Ascending aorta (tissue), 2 donors: ENCODE results near the gene FYN. TPM values are rescaled to one million over a fixed set of nuclear protein-coding genes. Genes with fewer than 3 reads are reported as not detected.

Source experiments
- DNase-seq, 2 donors: peaks; one replicate each; pipeline ENCODE4 v3.0.0-alpha.2; 2019; ENCODE audit warnings: low spot score in 2 of 2
- H3K27ac ChIP-seq, 2 donors: fragments of 200-600 bp; sonication (generic); one replicate each; pipeline ENCODE4 v1.5.1; 2016 to 2017; ENCODE audit warnings: mild to moderate bottlenecking in 1 of 2
- H3K27me3 ChIP-seq: fragments of 200-600 bp; sonication (generic); one replicate; pipeline ENCODE4 v1.5.1; 2017
- H3K36me3 ChIP-seq, 2 donors: fragments of 200-600 bp; sonication (generic); one replicate each; pipeline ENCODE4 v1.5.1; 2016
- H3K4me1 ChIP-seq, 2 donors: fragments of 200-600 bp; sonication (generic); one replicate each; pipeline ENCODE4 v1.5.1; 2016 to 2017; ENCODE audit warnings: mild to moderate bottlenecking in 1 of 2
- H3K4me3 ChIP-seq, 2 donors: fragments of 200-600 bp; sonication (generic); one replicate each; pipeline ENCODE4 v1.5.1; 2016 to 2017; ENCODE audit warnings: mild to moderate bottlenecking in 1 of 2
- H3K9me3 ChIP-seq, 2 donors: fragments of 200-600 bp; sonication (generic); one replicate each; pipeline ENCODE4 v1.5.1; 2016
- CTCF ChIP-seq, 3 experiments: fragments of 200-600 bp in 2 of 3; fragments of 450-650 bp in 1 of 3; sonication (generic) in 2 of 3; IDR thresholded peaks; one replicate each; pipeline ENCODE4 v1.5.1; 2016 to 2019; ENCODE audit warnings: antibody characterized with exemption in 3 of 3, mild to moderate bottlenecking in 1 of 3, moderate library complexity in 1 of 3
- intact Hi-C: fragments of 100-400 bp; cut with DNase I; formaldehyde crosslinking; loops from one replicate; pipeline ENCODE4 v1.15.1; 2023
- total RNA-seq: library from RNA; depleted of rRNA; stranded (reverse); fragments of >200 nt; gene quantifications from one replicate; pipeline ENCODE4 v1.1.0, GENCODE V29; 2016

Gene FYN
- total RNA-seq, 1 donor from 2014 or later: 141 TPM

GRCh38 chr6:111741177-111741952, 131.9 kb downstream of the FYN start:
- Histone ChIP-seq H3K4me1 (no peaks in the 10 kb centered on the region), H3K9me3 (no peaks in the 10 kb centered on the region), H3K4me3 (no peak overlapping the region), H3K27me3 (no peaks in the 10 kb centered on the region), H3K36me3 (no peaks in the 10 kb centered on the region), H3K27ac (no peak overlapping the region)
- no peak for TF ChIP-seq CTCF (IDR thresholded peaks at IDR 0.05)
- intact Hi-C loops: no loop called here
- DNase-seq: no peak

DNA sequence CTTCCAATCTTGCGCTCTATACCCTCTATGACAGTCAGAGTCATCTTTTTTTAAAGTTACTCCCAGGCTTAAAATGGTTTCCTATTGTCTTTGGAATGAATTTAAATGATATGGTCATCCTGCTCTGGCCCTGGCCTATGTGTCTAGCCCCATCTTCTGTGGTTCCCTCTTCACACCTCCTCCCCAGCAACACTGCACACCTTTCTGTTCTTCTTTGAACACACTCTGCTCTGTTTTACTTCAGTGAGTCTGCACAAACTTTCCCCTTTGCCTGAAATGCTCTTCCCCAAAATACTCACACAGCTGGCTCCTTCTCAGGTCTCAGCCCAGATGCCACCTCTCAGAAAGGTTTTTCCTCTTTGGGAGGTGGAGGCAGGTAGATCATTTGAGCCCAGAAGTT, 132.7 kb downstream of the FYN start:
- Histone ChIP-seq H3K27me3 (no peaks in the 10 kb centered on the region), H3K4me3 (no peak overlapping the region), H3K27ac (no peak overlapping the region), H3K9me3 (no peaks in the 10 kb centered on the region), H3K4me1 (no peaks in the 10 kb centered on the region), H3K36me3 (no peaks in the 10 kb centered on the region)
- no peak for DNase-seq
- intact Hi-C loops: no loop called here
- no peak for TF ChIP-seq CTCF (IDR thresholded peaks at IDR 0.05)

- Histone ChIP-seq H3K36me3 (no peaks in the 10 kb centered on the region), H3K9me3 (no peaks in the 10 kb centered on the region), H3K4me1 (no peaks in the 10 kb centered on the region), H3K27ac (no peak overlapping the region), H3K4me3 (no peak overlapping the region), H3K27me3 (no peaks in the 10 kb centered on the region)
- no peak for TF ChIP-seq CTCF (IDR thresholded peaks at IDR 0.05)
- no peak for DNase-seq
- intact Hi-C loops: no loop called here
Measured at GRCh38 chr6:111739257-111739696, 134.0 kb downstream of the FYN start.

- Histone ChIP-seq H3K36me3 (peaks cover 0 to under 1% of the 10 kb centered on the region in 2 donors), H3K27me3 (no peaks in the 10 kb centered on the region)
- intact Hi-C loops: no loop called here
Measured at GRCh38 chr6:111738631-111739030, 134.6 kb downstream of the FYN start.

GRCh38 chr6:111738156-111738555, 135.1 kb downstream of the FYN start:
- Histone ChIP-seq H3K4me1 (no peaks in the 10 kb centered on the region), H3K4me3 (no peak overlapping the region), H3K9me3 (no peaks in the 10 kb centered on the region), H3K27me3 (no peaks in the 10 kb centered on the region), H3K36me3 (peaks cover 0 to 4% of the 10 kb centered on the region in 2 donors), H3K27ac (no peak overlapping the region)
- DNase-seq: no peak
- intact Hi-C loops: no loop called here
- no peak for TF ChIP-seq CTCF (IDR thresholded peaks at IDR 0.05)

More at GRCh38 chr6:111738631-111739030, 134.6 kb downstream of the FYN start:
- no peak for DNase-seq
- H3K27ac ChIP-seq: no peak overlapping the region
- no peak overlapping the region for H3K4me3 ChIP-seq
- no peak for TF ChIP-seq CTCF (IDR thresholded peaks at IDR 0.05)
- no peaks in the 10 kb centered on the region for H3K4me1 ChIP-seq
- no peaks in the 10 kb centered on the region for H3K9me3 ChIP-seq
